Fibroblast of lung (primary cell): Measurements from ENCODE around the gene RAMAC. TPM values are rescaled to one million over a fixed set of nuclear protein-coding genes. Genes with fewer than 3 reads are reported as not detected.

Experiments
- DNase-seq, 2 donors: peaks; one replicate each; pipeline versions ENCODE4 v3.0.0 to v3.0.0-alpha.2; 2010; ENCODE audit warnings: low read depth in 2 of 2
- H2AFZ ChIP-seq: 2 replicates; pipeline ENCODE4 v1.5.1; 2012; ENCODE audit warnings: low read length, control low read depth, inconsistent platforms
- H3K27ac ChIP-seq: 2 replicates; pipeline ENCODE4 v1.5.1; 2011; ENCODE audit warnings: low read length, control low read depth; ENCODE audit not compliant: insufficient read depth
- H3K27me3 ChIP-seq: 2 replicates; pipeline ENCODE4 v1.5.1; 2011; ENCODE audit warnings: mild to moderate bottlenecking, low read length; ENCODE audit not compliant: control insufficient read depth, insufficient read depth
- H3K36me3 ChIP-seq: 2 replicates; pipeline ENCODE4 v1.5.1; 2011; ENCODE audit warnings: low read length; ENCODE audit not compliant: control insufficient read depth, insufficient read depth
- H3K4me1 ChIP-seq: 2 replicates; pipeline ENCODE4 v1.5.1; 2011; ENCODE audit warnings: low read length; ENCODE audit not compliant: control insufficient read depth, insufficient read depth; ENCODE audit errors: extremely low read depth
- H3K4me2 ChIP-seq: 2 replicates; pipeline ENCODE4 v1.5.1; 2011; ENCODE audit warnings: low read length, control low read depth; ENCODE audit not compliant: insufficient read depth; ENCODE audit errors: extremely low read depth
- H3K4me3 ChIP-seq, 4 experiments: fragments of 200-600 bp in 1 of 4; sonication (generic) in 1 of 4; replicated peaks in 1 of 4; 2 replicates each; pipeline ENCODE4 v1.5.1; 2011 to 2016; ENCODE audit warnings: low read length in 4 of 4, low read depth in 3 of 4, mild to moderate bottlenecking in 3 of 4, control low read depth in 2 of 4, inconsistent platforms in 1 of 4, mixed read lengths in 1 of 4; ENCODE audit not compliant: insufficient read depth in 1 of 4; ENCODE audit errors: control extremely low read depth in 1 of 4
- H3K79me2 ChIP-seq: 2 replicates; pipeline ENCODE4 v1.5.1; 2012; ENCODE audit warnings: mild to moderate bottlenecking, low read length, inconsistent platforms; ENCODE audit not compliant: control insufficient read depth, insufficient read depth
- H3K9ac ChIP-seq: 2 replicates; pipeline ENCODE4 v1.5.1; 2011; ENCODE audit warnings: mild to moderate bottlenecking, low read length, control low read depth; ENCODE audit not compliant: insufficient read depth
- H3K9me3 ChIP-seq: 2 replicates; pipeline ENCODE4 v1.5.1; 2012; ENCODE audit warnings: low read depth, low read length; ENCODE audit not compliant: control insufficient read depth, insufficient read depth
- H4K20me1 ChIP-seq: 2 replicates; pipeline ENCODE4 v1.5.1; 2011; ENCODE audit warnings: low read length; ENCODE audit not compliant: control insufficient read depth, insufficient read depth; ENCODE audit errors: extremely low read depth
- CTCF ChIP-seq, 2 donors: IDR thresholded peaks in 1 of 2; conservative IDR thresholded peaks in 1 of 2; 1 replicate in 1 of 2; 2 replicates in 1 of 2; pipeline ENCODE4 v1.5.1; 2011 to 2012; ENCODE audit warnings: low read length in 2 of 2, control low read depth in 1 of 2, inconsistent platforms in 1 of 2, low read depth in 1 of 2, mild to moderate bottlenecking in 1 of 2
- EZH2 ChIP-seq: IDR thresholded peaks from 2 replicates; pipeline ENCODE4 v1.5.1; 2012; ENCODE audit warnings: low read length, control low read depth, mild to moderate bottlenecking; ENCODE audit errors: missing control alignments
- polyA plus RNA-seq, 2 donors: library from polyadenylated mRNA; depleted of rRNA in 1 of 2; stranded (reverse) in 1 of 2; unstranded in 1 of 2; fragments of >200 nt; gene quantifications; 2 replicates each; pipeline ENCODE4 v1.2.1, GENCODE V29; 2011 to 2012; ENCODE audit warnings: missing spikeins in 1 of 2
- total RNA-seq: library from RNA; depleted of rRNA; stranded (reverse); fragments of >200 nt; gene quantifications from 2 replicates; pipeline ENCODE4 v1.2.1, GENCODE V29; 2014

The RAMAC gene
- total and polyA plus RNA-seq, 2 donors (not counting 1 experiment from before 2014, with no cell fraction given), result 26.6 to 34.3 TPM

DNA sequence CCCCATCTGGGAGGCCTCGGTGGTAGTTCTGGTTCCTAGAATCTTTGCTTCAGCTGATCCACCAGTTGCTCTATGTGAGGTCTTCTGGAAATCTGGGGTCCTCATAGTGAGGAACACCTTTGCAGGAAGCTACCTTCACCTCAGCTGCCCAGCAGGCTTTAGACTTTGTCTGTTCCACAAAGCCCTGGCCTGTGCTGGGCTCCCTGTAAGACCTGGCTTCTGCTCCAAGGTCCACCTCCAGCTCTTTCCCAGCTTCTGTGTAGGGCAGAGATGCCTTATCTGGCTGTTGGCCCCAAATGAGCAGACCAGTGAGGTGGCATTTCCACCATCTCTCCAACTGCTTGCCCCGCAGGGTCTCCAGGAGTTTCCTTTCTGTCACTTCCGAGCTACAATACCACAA lies 25.2 kb upstream of the RAMAC start:
- Histone ChIP-seq H4K20me1 (no peaks in the 10 kb centered on the region), H3K9me3 (no peaks in the 10 kb centered on the region), H3K4me2 (no peak overlapping the region), H3K4me1 (no peaks in the 10 kb centered on the region), H3K9ac (no peak overlapping the region), H3K79me2 (no peaks in the 10 kb centered on the region), H3K36me3 (no peaks in the 10 kb centered on the region), H3K27ac (no peak overlapping the region), H3K4me3 (no peak overlapping the region), H2AFZ (no peak overlapping the region), H3K27me3 (no peaks in the 10 kb centered on the region)
- no peak for DNase-seq
- TF ChIP-seq CTCF (conservative IDR thresholded peaks at IDR 0.05 in 1 of 2, IDR thresholded peaks at IDR 0.05 in 1 of 2; ENCODE audit: low read depth in 1 of 2, low read length in 2 of 2), result no peak
- TF ChIP-seq EZH2, result no peak

- Histone ChIP-seq H3K27me3 (no peaks in the 10 kb centered on the region), H3K4me3 (no peak overlapping the region), H3K36me3 (no peaks in the 10 kb centered on the region), H3K27ac (no peak overlapping the region), H3K9me3 (no peaks in the 10 kb centered on the region), H3K9ac (no peak overlapping the region), H3K4me1 (no peaks in the 10 kb centered on the region), H2AFZ (no peak overlapping the region), H3K79me2 (no peaks in the 10 kb centered on the region), H4K20me1 (no peaks in the 10 kb centered on the region), H3K4me2 (no peak overlapping the region)
- TF ChIP-seq CTCF (conservative IDR thresholded peaks at IDR 0.05 in 1 of 2, IDR thresholded peaks at IDR 0.05 in 1 of 2; ENCODE audit: low read depth in 1 of 2, low read length in 2 of 2) (no peak), EZH2 (no peak)
- DNase-seq, result peak in 1 of 2 donors; percentile 48
Observed at GRCh38 chr15:82963471-82964341, 22.3 kb upstream of the RAMAC start.

- H3K4me1 ChIP-seq, result no peaks in the 10 kb centered on the region
- H3K36me3 ChIP-seq, result no peaks in the 10 kb centered on the region
- no peak for DNase-seq
- no peak overlapping the region for H3K4me2 ChIP-seq
- no peaks in the 10 kb centered on the region for H3K27me3 ChIP-seq
- no peak overlapping the region for H2AFZ ChIP-seq
- no peaks in the 10 kb centered on the region for H4K20me1 ChIP-seq
- no peaks in the 10 kb centered on the region for H3K79me2 ChIP-seq
- no peak overlapping the region for H3K4me3 ChIP-seq
- no peak overlapping the region for H3K9ac ChIP-seq
- H3K9me3 ChIP-seq, result no peaks in the 10 kb centered on the region
- TF ChIP-seq CTCF (conservative IDR thresholded peaks at IDR 0.05 in 1 of 2, IDR thresholded peaks at IDR 0.05 in 1 of 2; ENCODE audit: low read depth in 1 of 2, low read length in 2 of 2) (no peak), EZH2 (no peak)
- H3K27ac ChIP-seq, result no peak overlapping the region
Observed at GRCh38 chr15:82964890-82965289, 21.1 kb upstream of the RAMAC start.
